NCI-H82 (cell line): Measurements from ENCODE around the gene PDGFB.

Experiments
- DNase-seq: peaks from one replicate; lab custom pipeline; 2025; lab: John Stamatoyannopoulos, UW

Gene PDGFB

DNA sequence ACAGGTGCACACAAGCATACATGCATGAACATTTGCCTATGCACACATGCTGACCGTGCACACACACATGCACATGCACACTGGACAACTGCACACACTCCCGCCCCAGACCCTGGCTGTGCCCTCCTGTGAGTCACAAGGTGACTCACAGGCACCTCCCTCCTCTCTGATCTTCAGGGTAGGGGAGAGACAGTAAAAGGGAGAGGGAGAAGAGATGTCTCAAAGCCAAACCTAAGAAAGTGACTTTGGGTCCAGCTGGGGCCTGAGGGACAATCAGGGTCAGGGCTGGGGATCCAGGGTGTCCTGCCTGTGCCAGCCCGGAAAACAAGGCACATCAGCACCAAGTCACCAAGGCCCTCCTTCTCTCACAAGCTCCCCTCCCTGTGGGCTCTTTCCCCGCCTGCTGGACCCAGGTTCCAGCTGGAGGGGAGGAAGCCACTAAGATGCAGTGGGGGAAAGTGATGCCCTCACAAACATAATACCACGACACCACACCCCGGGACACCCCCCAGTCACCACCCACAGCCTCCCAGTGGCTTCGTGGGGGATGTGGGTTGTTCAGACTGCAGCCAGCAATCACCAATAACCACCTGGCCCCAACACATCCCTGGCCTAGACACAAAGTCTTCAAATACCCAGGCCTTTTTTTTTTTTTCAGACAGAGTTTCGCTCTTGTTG lies 39.3 kb downstream of the PDGFB start:
- no peak for DNase-seq

DNA sequence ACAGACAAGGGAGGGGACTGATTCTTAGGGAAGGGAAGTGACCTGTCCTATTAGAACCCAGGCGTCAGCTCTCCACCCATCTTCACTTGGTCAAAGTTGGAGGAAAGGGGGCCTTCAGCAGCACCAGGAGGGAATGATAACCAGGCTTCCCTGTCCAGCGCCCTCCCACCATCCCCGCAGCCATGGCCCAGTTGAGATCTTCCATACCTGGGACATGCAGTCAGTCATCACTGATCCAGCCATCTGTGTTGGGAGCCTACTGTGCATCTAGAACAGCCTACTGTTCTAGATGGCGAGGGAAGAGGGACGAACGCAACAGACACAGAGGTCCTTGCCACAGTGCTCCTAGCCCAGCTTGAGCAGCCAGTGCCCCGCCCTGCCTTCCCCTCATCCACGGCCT lies 40.6 kb downstream of the PDGFB start:
- DNase-seq, result no peak

- DNase-seq, result no peak
These were observed 47.2 kb downstream of the PDGFB start for GRCh38 chr22:39197578-39197977.

DNA sequence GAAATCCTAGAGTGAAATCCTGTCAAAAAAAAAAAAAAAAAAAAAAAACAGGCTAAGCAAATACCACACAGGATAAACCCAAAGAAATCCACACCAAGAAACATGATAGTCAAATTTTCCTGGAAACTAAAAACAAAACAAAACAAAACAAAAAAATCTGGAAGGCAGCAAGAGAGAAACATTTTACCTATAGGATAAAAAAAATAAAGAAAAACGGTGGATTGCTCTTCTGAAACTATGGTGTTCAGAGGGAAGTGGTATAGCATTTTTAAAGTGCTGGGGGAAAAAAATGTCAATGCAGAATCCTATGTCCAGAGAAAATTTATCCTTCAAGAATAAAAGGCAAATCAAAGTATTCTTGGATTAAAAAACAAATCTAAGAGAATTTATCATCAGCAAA lies 50.7 kb downstream of the PDGFB start:
- no peak for DNase-seq

- no peak for DNase-seq
These were observed 56.0 kb downstream of the PDGFB start for GRCh38 chr22:39188809-39189208.

DNA sequence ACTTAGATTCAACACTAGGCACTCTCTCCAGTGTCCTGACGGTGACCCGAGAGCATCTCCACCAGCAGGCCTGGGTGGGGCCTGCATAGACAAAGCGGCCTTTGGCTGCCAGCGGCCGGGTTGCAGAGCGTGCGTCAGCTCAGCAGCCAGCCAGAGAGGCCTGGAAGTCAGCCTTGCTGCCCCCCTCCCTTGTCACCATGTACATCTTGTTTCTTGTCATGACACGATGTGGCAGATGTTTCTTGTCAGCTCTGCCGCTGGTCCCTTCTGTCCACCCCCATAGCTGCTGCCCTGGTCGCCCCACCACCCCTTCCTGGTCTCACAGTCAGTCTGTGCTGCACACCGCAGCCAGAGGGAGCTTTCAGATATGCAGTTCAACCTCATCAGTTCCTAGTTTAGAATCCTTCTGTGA lies 59.2 kb downstream of the PDGFB start:
- DNase-seq, result peak; percentile 29

- DNase-seq, result no peak
These were observed 59.9 kb downstream of the PDGFB start for GRCh38 chr22:39184586-39185577.

DNA sequence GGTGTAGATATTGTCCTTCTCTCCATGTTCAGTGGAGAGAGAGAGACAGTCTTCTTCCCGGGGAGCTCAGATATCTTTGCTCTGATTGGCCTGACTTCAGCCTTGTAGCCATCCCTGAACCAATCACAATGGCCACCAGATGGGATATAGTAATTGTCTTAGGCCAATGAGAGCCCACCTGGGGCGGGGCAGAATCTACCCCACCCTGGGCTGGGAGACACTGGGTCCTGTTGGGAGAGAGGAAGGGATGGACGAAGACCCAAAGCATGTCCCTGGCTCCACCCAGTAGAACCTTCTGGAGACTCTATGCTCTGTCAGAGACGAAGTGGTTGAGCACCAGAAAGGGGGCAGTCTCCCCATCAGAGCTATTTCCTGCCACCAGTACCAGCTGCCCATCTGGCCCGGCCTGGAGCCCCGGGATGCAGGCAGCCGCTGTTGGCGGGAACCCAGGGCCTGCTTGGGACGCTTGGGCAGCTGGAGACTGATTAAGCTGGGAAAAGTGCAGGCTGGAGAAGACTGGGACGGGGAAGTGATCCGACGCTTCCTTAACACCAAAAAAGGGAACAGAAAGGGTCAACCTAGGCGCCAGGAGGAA lies 60.7 kb downstream of the PDGFB start:
- peak; percentile 46 for DNase-seq

GRCh38 chr22:39182478-39183030 lies 62.2 kb downstream of the PDGFB start:
- DNase-seq, result no peak

- DNase-seq, result no peak
These were observed 63.0 kb downstream of the PDGFB start for GRCh38 chr22:39181778-39182177.

DNA sequence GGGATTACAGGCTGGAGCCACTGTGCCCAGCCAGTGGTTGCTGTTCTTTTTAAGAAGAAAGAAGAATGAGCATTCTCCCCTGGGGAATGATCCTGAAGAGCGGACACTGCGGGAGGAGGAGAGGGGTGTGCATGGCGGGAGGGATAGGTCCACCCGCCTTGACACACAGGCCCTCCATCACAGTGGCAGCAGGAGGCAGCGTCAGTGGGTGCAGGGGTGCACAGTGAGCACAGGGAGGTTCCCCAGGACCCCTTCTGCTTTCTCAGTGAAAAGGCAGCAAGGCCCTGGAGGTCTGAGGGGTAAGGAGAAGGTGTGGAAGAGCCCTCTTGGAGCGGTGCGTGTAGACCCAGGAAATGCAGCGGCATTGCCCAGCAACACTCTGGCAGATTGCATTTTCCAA lies 63.4 kb downstream of the PDGFB start:
- no peak for DNase-seq

DNA sequence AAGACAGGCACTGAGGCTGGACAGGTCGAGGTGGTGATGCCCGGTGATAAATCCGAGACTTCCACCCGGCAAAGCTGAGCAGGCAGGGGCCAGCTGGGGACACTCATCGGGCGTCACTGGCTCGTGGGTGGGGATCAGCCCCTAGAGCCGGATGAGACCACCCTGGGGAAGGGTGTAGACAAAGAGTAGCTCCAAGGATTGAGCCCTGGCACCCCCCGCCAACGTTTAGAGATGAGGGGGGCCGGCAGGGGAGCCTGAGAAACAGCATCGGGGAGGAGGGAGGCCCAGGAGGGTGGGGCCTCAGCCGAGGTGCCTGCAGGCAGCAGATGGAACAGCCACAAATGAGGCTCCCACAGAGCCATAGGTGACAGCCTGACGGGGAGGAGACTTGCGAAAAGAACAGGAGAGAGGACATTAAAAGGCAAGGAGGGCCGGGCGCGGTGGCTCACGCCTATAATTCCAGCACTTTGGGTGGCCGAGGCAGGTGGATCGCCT lies 64.9 kb downstream of the PDGFB start:
- peak; percentile 91 for DNase-seq

GRCh38 chr22:39179401-39179827 lies 65.4 kb downstream of the PDGFB start:
- peak; percentile 93 for DNase-seq

DNA sequence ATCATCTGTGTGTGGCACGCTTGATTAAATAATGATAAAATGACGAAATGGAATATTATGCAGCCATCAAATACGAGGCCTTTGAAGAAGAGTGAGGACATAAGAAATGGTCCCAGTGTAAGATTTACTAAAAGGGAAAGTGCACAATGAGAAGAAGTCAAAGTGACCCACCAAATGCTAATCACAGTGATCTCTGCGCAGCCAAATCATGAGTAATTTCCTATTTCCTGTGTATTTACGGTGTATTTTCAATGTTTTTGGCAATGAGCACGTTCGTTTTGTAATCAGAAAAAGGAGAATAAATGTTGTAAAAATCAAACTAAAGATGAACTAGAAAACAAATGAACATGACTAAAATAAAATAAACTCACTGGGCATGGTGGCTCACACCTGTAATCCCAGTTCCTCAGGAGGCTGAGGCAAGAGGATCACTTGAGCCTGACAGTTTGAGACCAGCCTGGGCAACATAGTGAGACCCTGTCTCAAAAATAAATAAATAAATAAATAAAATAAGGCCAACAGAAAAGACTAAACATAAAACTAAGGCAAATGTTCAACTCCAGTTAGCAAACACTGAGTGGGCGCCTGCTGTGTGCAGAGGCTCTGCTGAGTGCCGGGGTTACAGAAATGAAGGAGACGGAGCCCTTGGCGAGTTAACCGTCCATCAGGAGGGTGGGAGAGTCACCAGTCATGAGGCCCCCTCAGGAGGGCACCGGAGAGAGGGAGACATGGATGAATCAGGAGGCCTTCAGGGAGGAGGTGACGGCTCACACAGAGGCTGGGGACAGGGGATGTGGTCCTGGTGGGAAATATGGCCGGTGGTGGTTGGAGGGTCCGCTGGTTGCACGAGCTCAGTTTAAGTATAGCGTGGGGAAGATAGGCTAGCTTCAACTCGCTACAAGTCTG lies 66.3 kb downstream of the PDGFB start:
- DNase-seq, result no peak

GRCh38 chr22:39177791-39178190 lies 67.0 kb downstream of the PDGFB start:
- DNase-seq, result no peak

- peak; percentile 23 for DNase-seq
These were observed 67.4 kb downstream of the PDGFB start for GRCh38 chr22:39177456-39177775.

GRCh38 chr22:39176714-39177455 lies 67.9 kb downstream of the PDGFB start:
- no peak for DNase-seq

DNA sequence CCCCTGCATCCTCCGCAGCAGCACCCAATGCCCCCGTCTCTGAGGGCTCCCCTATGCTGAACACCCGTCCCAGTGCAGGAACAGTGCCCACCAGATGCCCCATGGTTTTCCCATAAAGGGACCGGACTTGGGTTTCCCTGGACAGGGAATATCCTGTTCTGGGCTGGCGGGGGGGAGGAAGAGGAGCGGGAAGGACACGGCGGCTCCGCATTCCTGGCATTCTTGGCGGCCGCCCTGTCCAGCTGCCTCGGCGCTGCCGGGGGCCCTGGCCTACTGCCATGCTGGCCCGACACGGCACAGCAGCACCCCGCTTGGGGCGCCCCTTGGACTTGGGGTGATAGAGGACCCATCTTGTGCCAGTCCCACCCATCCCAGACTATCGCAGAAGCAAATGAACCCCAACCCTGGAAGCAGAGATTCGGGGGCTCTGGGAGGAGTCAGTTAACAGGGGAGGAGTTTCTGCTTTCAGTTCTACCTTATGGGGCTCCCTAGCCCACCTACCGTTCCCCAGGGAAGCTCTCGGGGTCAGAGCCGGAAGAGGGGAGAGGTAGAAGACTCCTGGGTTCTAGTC lies 68.6 kb downstream of the PDGFB start:
- no peak for DNase-seq

DNA sequence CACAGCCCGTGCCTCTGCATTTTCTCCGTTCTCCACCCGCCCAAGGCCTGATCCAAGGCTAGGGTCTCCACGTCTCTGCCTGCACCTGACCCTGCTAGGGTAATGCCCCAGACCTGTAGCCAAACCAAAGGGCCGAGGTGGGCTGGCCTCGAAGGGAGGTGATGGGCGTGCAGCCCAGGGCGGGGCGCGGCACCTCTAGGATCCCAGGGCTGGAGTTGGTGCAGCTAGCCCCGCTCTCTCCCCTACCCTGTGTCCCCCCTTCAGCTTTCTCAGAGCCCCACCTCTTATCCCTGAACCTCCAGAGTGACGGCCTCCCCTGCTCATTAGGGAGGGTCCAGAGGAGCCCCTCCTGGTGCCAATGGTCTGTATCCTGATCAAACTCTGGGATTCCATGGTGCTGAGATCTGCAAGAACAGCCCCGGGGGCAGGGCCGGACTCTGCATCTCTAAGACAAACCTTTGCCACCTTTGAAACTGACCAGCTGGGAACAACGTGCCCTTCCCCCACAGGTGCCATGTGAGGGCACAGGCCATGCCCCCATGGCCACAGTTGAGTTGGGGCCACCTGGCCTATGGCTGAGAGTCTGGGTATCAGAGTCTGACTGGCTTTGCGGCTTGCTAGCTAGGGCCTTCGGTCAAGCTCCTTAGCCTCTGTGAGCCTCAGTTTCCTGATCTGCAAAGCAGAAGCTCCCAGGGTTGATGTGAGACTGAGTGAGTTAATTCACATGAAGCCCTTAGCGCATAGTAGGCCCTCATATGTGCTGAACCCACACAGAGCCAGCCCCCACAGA lies 69.2 kb downstream of the PDGFB start:
- DNase-seq, result no peak
